DND-41 (cell line): Measurements from ENCODE around the gene SLC41A2.

ENCODE experiments used
- ATAC-seq: fragments of 200-7000 bp; cut with Tn5 transposase; 3 replicates; pipeline ENCODE4 v1.9.1; 2021; ENCODE audit warnings: low read depth; ENCODE audit not compliant: insufficient read depth
- DNase-seq: peaks from one replicate; pipeline ENCODE4 v3.0.0-alpha.2; 2020
- H2AFZ ChIP-seq: 2 replicates; pipeline ENCODE4 v1.6.0; 2012; ENCODE audit warnings: low read depth, low read length
- H3K27ac ChIP-seq: 2 replicates; pipeline ENCODE4 v1.5.1; 2012; ENCODE audit warnings: low read length, inconsistent platforms
- H3K27me3 ChIP-seq: fragments of 200-600 bp; sonication (generic); 2 replicates; pipeline ENCODE4 v1.6.0; 2012; ENCODE audit warnings: low read length, mild to moderate bottlenecking, inconsistent platforms; ENCODE audit not compliant: insufficient read depth, poor library complexity
- H3K36me3 ChIP-seq: 2 replicates; pipeline ENCODE4 v1.5.1; 2012; ENCODE audit warnings: low read length, inconsistent platforms; ENCODE audit not compliant: insufficient read depth
- H3K4me1 ChIP-seq: 2 replicates; pipeline ENCODE4 v1.5.1; 2012; ENCODE audit warnings: mild to moderate bottlenecking, low read length; ENCODE audit not compliant: insufficient read depth
- H3K4me2 ChIP-seq: 2 replicates; pipeline ENCODE4 v1.6.0; 2012; ENCODE audit warnings: mild to moderate bottlenecking, moderate library complexity, low read length, inconsistent platforms; ENCODE audit not compliant: insufficient read depth
- H3K4me3 ChIP-seq, 2 experiments: fragments of 200-600 bp in 1 of 2; shearing (Covaris generic) in 1 of 2; 2 replicates each; pipeline ENCODE4 v1.5.1; 2012 to 2016; ENCODE audit warnings: inconsistent platforms in 2 of 2, low read length in 2 of 2, mild to moderate bottlenecking in 2 of 2, low read depth in 1 of 2, moderate library complexity in 1 of 2
- H3K79me2 ChIP-seq: 2 replicates; pipeline ENCODE4 v1.6.0; 2012; ENCODE audit warnings: low read length, inconsistent platforms; ENCODE audit not compliant: insufficient read depth
- H3K9ac ChIP-seq: 2 replicates; pipeline ENCODE4 v1.6.0; 2012; ENCODE audit warnings: low read depth, mild to moderate bottlenecking, inconsistent platforms, low read length, moderate library complexity
- H3K9me3 ChIP-seq: 2 replicates; pipeline ENCODE4 v1.5.1; 2012; ENCODE audit warnings: low read length, moderate library complexity, mild to moderate bottlenecking, inconsistent platforms; ENCODE audit not compliant: insufficient read depth, severe bottlenecking
- H4K20me1 ChIP-seq: 2 replicates; pipeline ENCODE4 v1.6.0; 2012; ENCODE audit warnings: low read length; ENCODE audit not compliant: insufficient read depth
- CTCF ChIP-seq: IDR thresholded peaks from 2 replicates; pipeline ENCODE4 v1.5.1; 2012; ENCODE audit warnings: borderline replicate concordance, low read length, moderate library complexity, mild to moderate bottlenecking; ENCODE audit not compliant: poor library complexity, severe bottlenecking; ENCODE audit errors: extremely low read depth
- EZH2 ChIP-seq: IDR thresholded peaks from 3 replicates; pipeline ENCODE4 v1.6.1; 2012; ENCODE audit warnings: borderline replicate concordance, low read depth, mild to moderate bottlenecking, moderate library complexity, low read length, inconsistent platforms; ENCODE audit not compliant: severe bottlenecking

Gene SLC41A2

GRCh38 chr12:104964167-104964855 is 6.2 kb upstream of the SLC41A2 start:
- no peak overlapping the region for H3K4me2 ChIP-seq
- no peak overlapping the region for H3K27ac ChIP-seq
- no peak for TF ChIP-seq CTCF
- no peaks in the 10 kb centered on the region for H3K36me3 ChIP-seq
- no peaks in the 10 kb centered on the region for H3K9me3 ChIP-seq
- H3K79me2 ChIP-seq, result no peaks in the 10 kb centered on the region
- H3K9ac ChIP-seq, result no peak overlapping the region
- H4K20me1 ChIP-seq, result no peaks in the 10 kb centered on the region
- H3K4me1 ChIP-seq, result peaks cover 4% of the 10 kb centered on the region; the same call in 1 of the 2 replicates
- H3K27me3 ChIP-seq, result peaks cover 8% of the 10 kb centered on the region
- no peak overlapping the region for H3K4me3 ChIP-seq
- no peak for ATAC-seq
- no peak overlapping the region for H2AFZ ChIP-seq
- no peak for DNase-seq

DNA sequence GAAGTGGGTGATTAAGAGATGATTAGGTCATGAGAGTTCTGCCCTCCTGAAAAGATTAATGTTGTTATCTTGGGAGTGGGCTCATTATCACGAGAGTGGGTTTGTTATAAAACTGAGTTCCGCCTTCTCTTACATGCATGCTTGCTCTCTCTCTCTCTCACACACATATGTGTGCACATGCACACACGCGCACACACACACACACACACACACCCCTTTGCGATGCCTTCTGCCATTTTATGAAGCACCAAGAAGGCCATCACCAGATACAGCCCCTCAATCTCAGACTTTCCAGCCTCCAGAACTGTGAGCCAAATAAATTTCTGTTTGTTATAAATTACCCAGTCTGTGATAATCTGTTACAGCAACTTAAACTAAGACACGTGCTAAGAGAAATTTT is 5.7 kb upstream of the SLC41A2 start:
- Histone ChIP-seq H3K4me3 (no peak overlapping the region), H3K36me3 (no peaks in the 10 kb centered on the region), H4K20me1 (no peaks in the 10 kb centered on the region), H2AFZ (no peak overlapping the region), H3K4me2 (no peak overlapping the region), H3K27me3 (peaks cover 11% of the 10 kb centered on the region), H3K4me1 (peaks cover 10% of the 10 kb centered on the region), H3K9me3 (no peaks in the 10 kb centered on the region), H3K27ac (no peak overlapping the region), H3K9ac (no peak overlapping the region), H3K79me2 (no peaks in the 10 kb centered on the region)
- no peak for TF ChIP-seq CTCF
- no peak for TF ChIP-seq EZH2
- DNase-seq (no peak), ATAC-seq (no peak)

GRCh38 chr12:104960464-104960863 is 2.4 kb upstream of the SLC41A2 start:
- Histone ChIP-seq H3K9ac (no peak overlapping the region), H4K20me1 (no peaks in the 10 kb centered on the region), H3K4me2 (no peak overlapping the region), H2AFZ (no peak overlapping the region), H3K4me1 (peaks cover 25% of the 10 kb centered on the region), H3K4me3 (no peak overlapping the region), H3K36me3 (no peaks in the 10 kb centered on the region), H3K27ac (no peak overlapping the region), H3K27me3 (peaks cover 31% of the 10 kb centered on the region), H3K79me2 (no peaks in the 10 kb centered on the region), H3K9me3 (no peaks in the 10 kb centered on the region)
- DNase-seq (no peak), ATAC-seq (no peak)
- no peak for TF ChIP-seq CTCF
- no peak for TF ChIP-seq EZH2
